22Rv1 (cell line): ENCODE measurements around the gene TMED3.

Experiments
- H3K27ac ChIP-seq: fragments of 450-650 bp; 2 replicates; pipeline ENCODE4 v1.5.1; 2017
- CTCF ChIP-seq: fragments of 450-650 bp; IDR thresholded peaks from 2 replicates; pipeline ENCODE4 v1.5.1; 2017; ENCODE audit warnings: mild to moderate bottlenecking
- ZFX ChIP-seq: fragments of 450-650 bp; IDR thresholded peaks from 2 replicates; pipeline ENCODE4 v1.6.1; 2017; ENCODE audit warnings: antibody characterized with exemption, borderline replicate concordance

The TMED3 gene

GRCh38 chr15:79340315-79340602 lies 29.3 kb downstream of the TMED3 start:
- no peak for TF ChIP-seq ZFX
- TF ChIP-seq CTCF, result peak; percentile 45
- no peak overlapping the region for H3K27ac ChIP-seq

- no peak for TF ChIP-seq ZFX
- no peak for TF ChIP-seq CTCF
- no peak overlapping the region for H3K27ac ChIP-seq
These were observed 30.5 kb downstream of the TMED3 start for GRCh38 chr15:79341396-79341795.

- no peak overlapping the region for H3K27ac ChIP-seq
- TF ChIP-seq ZFX (no peak), CTCF (no peak)
These were observed 38.6 kb downstream of the TMED3 start for GRCh38 chr15:79349525-79349924.

GRCh38 chr15:79352206-79352605 lies 41.3 kb downstream of the TMED3 start:
- no peak overlapping the region for H3K27ac ChIP-seq
- TF ChIP-seq ZFX, result no peak
- no peak for TF ChIP-seq CTCF

GRCh38 chr15:79357566-79357965 lies 46.7 kb downstream of the TMED3 start:
- TF ChIP-seq ZFX, result no peak
- TF ChIP-seq CTCF, result no peak
- no peak overlapping the region for H3K27ac ChIP-seq

GRCh38 chr15:79358069-79358468 lies 47.2 kb downstream of the TMED3 start:
- H3K27ac ChIP-seq, result no peak overlapping the region
- TF ChIP-seq CTCF, result no peak
- no peak for TF ChIP-seq ZFX

- TF ChIP-seq CTCF, result no peak
- no peak for TF ChIP-seq ZFX
- H3K27ac ChIP-seq, result no peak overlapping the region
These were observed 53.8 kb downstream of the TMED3 start for GRCh38 chr15:79364571-79365240.
